PFSK-1 (cell line): ENCODE results near the gene PNMA1.

Source experiments
- POLR2AphosphoS5 ChIP-seq: IDR thresholded peaks from 2 replicates; pipeline ENCODE4 v1.6.1; 2012; ENCODE audit warnings: low read depth, mild to moderate bottlenecking, control low read depth, low read length, moderate library complexity
- TAF1 ChIP-seq: IDR thresholded peaks from 2 replicates; pipeline ENCODE4 v1.6.1; 2012; ENCODE audit warnings: low read length, control low read depth, borderline replicate concordance; ENCODE audit not compliant: insufficient read depth

DNA sequence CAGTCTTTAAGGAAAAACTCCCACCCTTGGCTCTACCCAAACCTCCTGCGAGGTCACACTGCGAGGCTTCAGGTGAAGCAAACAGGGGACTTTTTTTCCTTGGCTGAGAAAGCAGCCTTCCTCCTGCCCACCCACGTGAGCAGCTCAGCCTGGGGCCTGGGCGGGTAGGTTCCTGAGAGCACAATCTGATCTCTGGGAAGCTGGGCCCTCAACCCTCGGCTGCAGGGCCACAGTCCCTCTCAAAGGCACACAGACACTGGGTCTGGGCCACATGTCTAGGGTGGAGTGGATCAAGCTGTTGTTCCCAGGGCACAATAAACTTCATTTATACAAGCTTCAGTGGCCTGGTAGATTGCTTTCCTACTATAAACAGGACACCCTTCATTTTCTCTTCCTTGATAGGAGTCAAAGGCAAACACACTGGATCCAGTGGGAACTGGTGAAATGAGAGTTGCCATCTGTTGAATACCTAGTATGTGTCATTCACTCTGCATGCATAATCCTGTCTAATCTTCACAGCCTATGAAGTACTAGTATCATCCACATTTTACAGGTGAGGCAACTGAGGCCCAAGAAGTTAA, 41.3 kb upstream of the PNMA1 start:
- no peak for TF ChIP-seq POLR2AphosphoS5
- TF ChIP-seq TAF1, result no peak
